HG03575 (cell line): ENCODE results near the gene SRPK2.
A peak's percentile ranks its signal among the peaks of the same experiment; 100 is the strongest.
"Not testable (repeated sequence)": the region's sequence is repeated elsewhere in the genome, so short reads cannot be mapped to it uniquely, and the experiment has no call there.

ENCODE experiments used
- ATAC-seq: cut with Tn5 transposase; IDR thresholded peaks from one replicate; pipeline ENCODE4 v1.9.1; 2021; ENCODE audit not compliant: unreplicated experiment, insufficient number of reproducible peaks, low FRiP score; ENCODE audit errors: extremely low read depth

The SRPK2 gene

GRCh38 chr7:105387508-105388355 lies 989 bp downstream of the SRPK2 start:
- no peak for ATAC-seq

GRCh38 chr7:105377903-105378302 lies 10.8 kb downstream of the SRPK2 start:
- ATAC-seq: no peak

- no peak for ATAC-seq
Observed at GRCh38 chr7:105376908-105377533, 11.7 kb downstream of the SRPK2 start.

GRCh38 chr7:105369944-105370343 lies 18.8 kb downstream of the SRPK2 start:
- no peak for ATAC-seq

GRCh38 chr7:105367458-105367857 lies 21.3 kb downstream of the SRPK2 start:
- no peak for ATAC-seq

- ATAC-seq: no peak
Observed at GRCh38 chr7:105365541-105366534, 22.9 kb downstream of the SRPK2 start.

GRCh38 chr7:105364684-105365083 lies 24.0 kb downstream of the SRPK2 start:
- ATAC-seq: no peak

- ATAC-seq: not testable (repeated sequence)
Observed at GRCh38 chr7:105363657-105364056, 25.1 kb downstream of the SRPK2 start.

- ATAC-seq: not testable (repeated sequence)
Observed at GRCh38 chr7:105362685-105363084, 26.0 kb downstream of the SRPK2 start.

- not testable (repeated sequence) for ATAC-seq
Observed at GRCh38 chr7:105361995-105362394, 26.7 kb downstream of the SRPK2 start.

GRCh38 chr7:105360149-105360548 lies 28.6 kb downstream of the SRPK2 start:
- ATAC-seq: not testable (repeated sequence)

GRCh38 chr7:105355701-105356100 lies 33.0 kb downstream of the SRPK2 start:
- no peak for ATAC-seq

GRCh38 chr7:105354383-105354782 lies 34.3 kb downstream of the SRPK2 start:
- ATAC-seq: no peak

GRCh38 chr7:105353752-105354328 lies 34.9 kb downstream of the SRPK2 start:
- no peak for ATAC-seq

GRCh38 chr7:105352901-105353668 lies 35.6 kb downstream of the SRPK2 start:
- ATAC-seq: no peak

- peak; percentile 77 for ATAC-seq
Observed at GRCh38 chr7:105352018-105352612, 36.6 kb downstream of the SRPK2 start.

GRCh38 chr7:105350906-105351305 lies 37.8 kb downstream of the SRPK2 start:
- no peak for ATAC-seq

- ATAC-seq: not testable (repeated sequence)
Observed at GRCh38 chr7:105348177-105348576, 40.5 kb downstream of the SRPK2 start.
